NCI-H2196 treated with DMSO at 0.1 percent for 48 hours (cell line): ENCODE data around the gene RRM2.

Experiments
- DNase-seq: peaks from one replicate; lab custom pipeline; 2025; ENCODE audit not compliant: unreplicated experiment; lab: John Stamatoyannopoulos, UW

The RRM2 gene

GRCh38 chr2:10122500-10123280 is at the start of gene RRM2:
RRM2 (plus strand) TSS chr2:10122739; CDS start chr2:10122799, 60 bp downstream.
- peak; percentile 97 for DNase-seq

GRCh38 chr2:10073706-10074105 is 48.8 kb upstream of the RRM2 start:
- no peak for DNase-seq

- DNase-seq: no peak
These were observed 47.4 kb upstream of the RRM2 start for GRCh38 chr2:10075101-10075500.

- DNase-seq: no peak
These were observed 46.8 kb upstream of the RRM2 start for GRCh38 chr2:10075571-10076209.

- DNase-seq: no peak
These were observed 46.0 kb upstream of the RRM2 start for GRCh38 chr2:10076511-10076910.

GRCh38 chr2:10076988-10077527 is 45.5 kb upstream of the RRM2 start:
- DNase-seq: no peak

GRCh38 chr2:10078001-10078400 is 44.5 kb upstream of the RRM2 start:
- no peak for DNase-seq

GRCh38 chr2:10078704-10079265 is 43.8 kb upstream of the RRM2 start:
- DNase-seq: no peak

- no peak for DNase-seq
These were observed 43.2 kb upstream of the RRM2 start for GRCh38 chr2:10079266-10079869.

- DNase-seq: no peak
These were observed 42.5 kb upstream of the RRM2 start, which contains the start of gene CYS1 for GRCh38 chr2:10079870-10080535. CYS1 (minus strand) TSS chr2:10080411; CDS start chr2:10080223, 188 bp downstream.

- DNase-seq: no peak
These were observed 41.8 kb upstream of the RRM2 start for GRCh38 chr2:10080536-10081304.

- no peak for DNase-seq
These were observed 39.5 kb upstream of the RRM2 start for GRCh38 chr2:10083046-10083445.

- DNase-seq: peak; percentile 71
These were observed 38.8 kb upstream of the RRM2 start for GRCh38 chr2:10083692-10084211.

GRCh38 chr2:10084223-10084865 is 38.2 kb upstream of the RRM2 start:
- peak; percentile 71 for DNase-seq

GRCh38 chr2:10085043-10085667 is 37.4 kb upstream of the RRM2 start:
- no peak for DNase-seq

- DNase-seq: no peak
These were observed 36.9 kb upstream of the RRM2 start for GRCh38 chr2:10085668-10086059.

GRCh38 chr2:10086950-10087349 is 35.6 kb upstream of the RRM2 start:
- no peak for DNase-seq

GRCh38 chr2:10087360-10087759 is 35.2 kb upstream of the RRM2 start:
- no peak for DNase-seq
